HG02973 (cell line): Measurements from ENCODE around the gene FGF7.
"Not testable (repeated sequence)": the region's sequence is repeated elsewhere in the genome, so short reads cannot be mapped to it uniquely, and the experiment has no call there.

Source experiments
- ATAC-seq: cut with Tn5 transposase; IDR thresholded peaks from one replicate; pipeline ENCODE4 v1.9.1; 2021; ENCODE audit warnings: moderate library complexity; ENCODE audit not compliant: unreplicated experiment

FGF7 gene

DNA sequence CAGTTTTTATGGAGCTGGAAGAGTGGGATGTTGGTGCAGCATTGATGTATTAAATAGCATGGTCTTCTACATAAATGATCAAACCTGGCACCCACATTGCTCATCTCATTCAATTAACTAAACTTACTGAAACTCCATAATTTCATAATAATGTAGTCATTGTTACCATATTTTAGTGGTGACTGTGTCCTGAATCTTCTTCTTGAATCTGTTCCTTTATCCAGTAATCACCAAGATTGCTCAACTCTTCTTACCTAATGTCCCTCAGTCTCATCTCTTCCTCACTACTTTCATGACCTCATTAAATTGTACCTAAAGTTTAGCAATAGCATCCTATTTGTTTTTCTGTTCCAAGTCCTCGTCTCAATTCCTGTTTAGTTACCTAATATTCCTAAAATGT, 69.8 kb downstream of the FGF7 start:
- no peak for ATAC-seq

DNA sequence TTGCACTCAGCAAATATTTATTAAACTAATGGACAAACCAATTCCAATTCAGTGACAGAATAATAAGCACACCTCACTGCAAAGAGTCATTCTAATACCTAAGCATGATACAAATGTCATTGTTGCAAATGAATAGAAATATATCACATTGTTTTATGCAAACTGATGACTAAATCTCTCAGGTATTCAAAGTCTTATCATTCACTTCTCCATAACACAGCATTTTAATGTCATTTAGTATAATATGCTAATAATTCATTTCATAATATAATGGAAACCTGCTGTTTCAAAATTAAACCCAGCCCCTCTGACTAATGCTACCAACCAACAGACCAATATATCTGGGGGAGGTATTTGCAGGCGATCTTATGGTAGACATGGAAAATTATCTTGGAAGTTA, 71.8 kb downstream of the FGF7 start:
- ATAC-seq = no peak

DNA sequence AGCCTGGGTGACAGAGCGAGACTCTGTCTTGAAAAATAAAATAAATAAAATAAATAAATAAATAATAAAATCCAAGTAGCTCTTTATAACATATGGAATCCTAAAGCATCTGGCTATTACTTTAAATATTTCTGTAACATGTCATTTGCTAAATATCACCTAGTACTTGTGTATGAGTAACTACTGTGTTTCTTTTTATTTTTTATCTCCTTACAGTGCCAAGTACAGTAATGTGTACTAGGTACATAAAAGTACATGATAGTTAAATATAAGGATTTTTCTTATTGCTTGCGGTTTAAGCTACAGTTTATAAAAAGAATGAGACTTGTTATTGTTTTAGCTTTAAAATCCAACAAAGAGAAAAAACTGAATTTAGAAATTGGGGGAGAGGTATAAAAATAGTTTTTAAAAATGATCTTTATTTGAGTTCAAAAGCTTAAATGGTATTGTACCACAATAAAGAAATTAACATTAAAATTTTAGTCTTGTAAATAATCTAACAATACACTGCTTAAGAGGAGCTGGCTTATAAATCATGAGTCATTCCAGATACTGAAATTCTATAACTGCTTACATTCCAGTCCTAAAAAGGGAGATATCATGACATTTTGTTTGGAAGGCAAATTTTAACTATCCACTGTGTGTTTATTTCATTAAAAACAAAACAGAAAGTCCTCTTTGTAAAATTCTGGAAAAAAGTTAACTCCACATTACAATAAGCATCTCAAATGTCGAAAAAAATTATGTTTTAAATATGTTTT, 73.1 kb downstream of the FGF7 start:
- ATAC-seq = no peak

DNA sequence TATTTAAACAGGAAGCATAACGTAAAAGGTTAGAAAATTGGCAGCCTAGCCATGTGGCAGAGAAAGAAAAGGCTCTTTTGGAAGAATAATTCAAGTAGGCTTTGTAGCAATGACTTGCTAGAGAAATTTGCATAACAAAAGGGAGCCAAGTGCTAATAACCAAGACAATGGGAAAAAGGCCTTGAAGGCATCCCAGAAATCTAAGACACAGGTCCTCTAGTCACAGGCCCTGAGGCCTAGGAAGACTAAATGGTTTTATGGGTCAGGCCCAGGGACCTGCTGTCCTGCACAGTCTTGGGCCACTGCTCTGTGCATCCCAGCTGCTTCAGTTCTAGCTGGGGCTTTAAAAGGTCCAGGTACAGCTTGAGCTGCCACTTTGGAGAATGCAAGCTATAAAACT, 78.5 kb downstream of the FGF7 start:
- no peak for ATAC-seq

DNA sequence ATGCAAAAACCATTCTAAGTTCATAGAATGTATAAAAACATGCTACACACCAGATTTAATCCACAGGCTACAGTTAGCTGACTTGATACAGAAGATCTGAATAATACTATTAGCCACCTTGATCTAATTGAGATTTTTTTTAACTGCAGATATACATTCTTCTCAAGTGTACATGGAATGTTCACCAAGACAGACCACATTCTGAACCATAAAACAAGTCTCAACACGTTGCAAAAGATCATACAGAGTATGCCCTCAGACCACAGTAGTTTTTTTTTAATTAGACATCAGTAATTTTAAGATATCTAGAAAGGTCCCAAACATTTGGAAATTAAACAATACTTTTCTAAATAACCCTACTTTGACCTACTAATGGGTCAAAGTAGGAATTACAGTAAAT, 83.3 kb downstream of the FGF7 start:
- ATAC-seq = no peak

DNA sequence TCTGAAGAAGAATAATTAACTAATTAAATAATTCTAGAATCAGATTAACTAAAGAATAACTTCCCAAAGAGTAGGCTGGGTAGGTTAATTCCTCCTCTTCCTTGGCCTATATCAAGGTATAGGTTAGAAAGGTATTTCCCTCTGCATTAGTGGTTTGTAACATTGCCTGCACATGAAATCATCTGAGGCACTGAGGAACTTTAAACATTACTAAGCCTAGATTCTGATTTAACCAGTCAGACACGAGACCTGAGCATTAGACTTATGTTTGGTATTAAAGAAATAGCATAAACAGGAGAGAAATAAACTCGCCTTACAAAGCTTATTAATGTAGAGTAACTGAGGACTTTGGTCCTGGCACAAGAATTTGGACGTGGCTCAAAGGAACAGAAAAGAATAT, 84.2 kb downstream of the FGF7 start:
- no peak for ATAC-seq

DNA sequence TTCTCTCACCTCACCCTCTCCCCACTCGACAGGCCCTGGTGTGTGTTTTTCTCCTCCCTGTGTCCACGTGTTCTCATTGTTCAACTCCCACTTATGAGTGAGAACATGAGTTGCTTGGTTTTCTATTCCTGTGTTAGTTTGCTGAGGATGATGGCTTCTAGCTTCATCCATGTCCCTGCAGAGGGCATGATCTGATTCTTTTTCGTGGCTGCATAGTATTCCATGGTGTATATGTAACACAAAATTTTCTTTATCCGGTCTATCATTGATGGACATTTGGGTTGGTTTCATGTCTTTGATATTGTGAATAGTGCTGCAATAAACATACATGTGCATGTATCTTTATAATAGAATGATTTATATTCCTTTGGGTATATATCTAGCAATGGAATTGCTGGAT, 89.7 kb downstream of the FGF7 start:
- ATAC-seq = not testable (repeated sequence)

DNA sequence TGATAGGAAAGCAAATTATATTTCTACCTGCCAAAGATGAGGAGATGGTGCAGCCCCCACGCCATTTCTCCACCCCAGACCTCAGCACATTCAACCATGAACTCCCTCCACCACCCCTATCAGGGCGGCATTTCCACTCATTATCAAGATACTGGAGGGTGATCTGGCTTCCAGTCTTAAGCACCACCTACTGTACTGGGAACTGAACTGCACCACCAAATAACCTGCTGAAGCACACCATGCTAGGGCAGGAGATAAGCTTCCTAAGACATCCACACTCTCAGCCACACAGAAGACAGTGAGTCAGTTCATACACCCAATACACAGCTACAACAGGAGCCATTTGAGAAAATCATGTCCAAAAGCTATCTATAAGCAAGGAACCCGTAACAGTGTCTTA, 98.8 kb downstream of the FGF7 start:
- no peak for ATAC-seq

DNA sequence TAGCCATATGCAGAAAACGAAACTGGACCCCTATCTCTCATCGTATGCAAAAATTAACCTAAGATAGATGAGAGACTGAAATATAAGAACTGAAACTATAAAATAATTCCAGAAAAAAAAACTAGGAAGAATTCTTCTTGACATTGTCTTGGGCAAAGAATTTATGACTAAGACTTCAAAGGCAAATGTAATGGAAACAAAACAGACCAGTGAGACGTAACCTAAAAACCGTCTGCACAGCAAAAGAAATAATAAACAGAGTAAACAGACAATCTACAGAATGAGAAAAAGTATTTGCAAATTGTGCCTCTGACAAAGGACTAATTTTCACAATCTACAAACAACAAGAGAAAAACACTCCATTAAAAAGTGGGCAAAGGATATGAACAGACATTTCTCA, 105.2 kb downstream of the FGF7 start:
- ATAC-seq = no peak

DNA sequence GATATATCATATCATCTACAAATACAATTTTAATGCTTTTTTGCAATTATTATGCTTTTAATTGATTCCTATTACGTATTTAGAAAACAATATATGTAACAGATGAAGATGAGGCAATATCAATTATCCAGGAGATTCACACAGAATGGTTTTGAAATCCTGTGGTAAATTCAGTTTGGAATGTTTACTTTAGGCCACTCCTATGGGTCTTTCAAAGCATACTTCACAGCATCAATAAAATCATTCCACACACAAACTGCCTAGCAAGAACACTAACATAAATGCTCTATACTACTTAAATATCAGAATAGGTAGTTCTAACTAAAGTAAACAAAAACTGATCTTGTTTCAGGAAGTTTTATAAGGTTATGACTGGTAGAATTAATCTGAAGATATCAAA, 107.0 kb downstream of the FGF7 start:
- no peak for ATAC-seq
